Stomach (tissue), 9 donors: ENCODE measurements around the gene LYRM4. TPM values are rescaled to one million over a fixed set of nuclear protein-coding genes. Genes with fewer than 3 reads are reported as not detected.

ENCODE experiments used
- DNase-seq, 2 donors: peaks; one replicate each; pipeline versions ENCODE4 v3.0.0 to v3.0.0-alpha.2; 2013 to 2019
- H3K27ac ChIP-seq, 5 donors: fragments of 200-600 bp in 4 of 5; sonication (generic) in 4 of 5; one replicate each; pipeline ENCODE4 v1.5.1; 2013 to 2019; ENCODE audit warnings: mild to moderate bottlenecking in 1 of 5, moderate library complexity in 1 of 5
- H3K27me3 ChIP-seq, 3 donors: fragments of 200-600 bp; sonication (generic); one replicate each; pipeline ENCODE4 v1.5.1; 2017 to 2019; ENCODE audit warnings: mixed run types in 1 of 3
- H3K36me3 ChIP-seq, 4 donors: fragments of 200-600 bp; sonication (generic); 1 replicate in 3 of 4; 2 replicates in 1 of 4; pipeline ENCODE4 v1.5.1; 2016 to 2019
- H3K4me1 ChIP-seq, 4 donors: fragments of 200-600 bp; sonication (generic); one replicate each; pipeline ENCODE4 v1.5.1; 2016 to 2019
- H3K4me3 ChIP-seq, 4 donors: fragments of 200-600 bp; sonication (generic) in 3 of 4; one replicate each; pipeline ENCODE4 v1.5.1; 2016 to 2019; ENCODE audit warnings: mild to moderate bottlenecking in 1 of 4
- H3K9me3 ChIP-seq, 4 donors: fragments of 200-600 bp; sonication (generic); one replicate each; pipeline ENCODE4 v1.5.1; 2016 to 2019
- CTCF ChIP-seq, 7 experiments: fragments of 450-650 bp in 4 of 7; fragments of 200-600 bp in 3 of 7; sonication (generic) in 3 of 7; IDR thresholded peaks; one replicate each; pipeline ENCODE4 v1.5.1; 2016 to 2019; ENCODE audit warnings: antibody characterized with exemption in 7 of 7, control low read depth in 2 of 7, mild to moderate bottlenecking in 1 of 7
- EP300 ChIP-seq: sonication (generic); formaldehyde crosslinking; IDR thresholded peaks from one replicate; pipeline ENCODE4 v1.6.1; 2017; ENCODE audit warnings: antibody characterized with exemption
- POLR2A ChIP-seq, 4 donors: fragments of 450-650 bp; IDR thresholded peaks; one replicate each; pipeline ENCODE4 v1.6.1; 2016; ENCODE audit warnings: antibody characterized with exemption in 4 of 4, control low read depth in 2 of 4, mild to moderate bottlenecking in 1 of 4, moderate library complexity in 1 of 4
- POLR2AphosphoS5 ChIP-seq, 3 donors: sonication (generic); formaldehyde crosslinking; IDR thresholded peaks; one replicate each; pipeline ENCODE4 v1.6.1; 2016; ENCODE audit warnings: antibody characterized with exemption in 3 of 3
- WGBS, 5 donors: extraction: QIAGEN DNeasy Blood & Tissue Kit in 3 of 5; methylation state at CpG; one replicate each; pipeline versions ENCODE4 v1.1.5 to v1.1.7; 2013 to 2018; 5-methylcytosine and 5-hydroxymethylcytosine counted together
- intact Hi-C: fragments of 100-400 bp; cut with DNase I; formaldehyde crosslinking; loops from one replicate; pipeline ENCODE4 v1.15.1; 2023; ENCODE audit warnings: low total_unique reads
- polyA plus RNA-seq, 3 donors: library from polyadenylated mRNA; stranded (reverse); fragments of 200-250 nt; gene quantifications; one replicate each; pipeline ENCODE4 v1.2.3, GENCODE V29; 2013
- total RNA-seq, 5 donors: library from RNA; depleted of rRNA; stranded (reverse); fragments of >200 nt; gene quantifications; one replicate each; pipeline versions ENCODE4 v1.1.0 to v1.2.3, GENCODE V29; 2014 to 2016
- donor health status: healthy with polysubstance abuse.
- donor health status: Bipolar disorder and iron deficiency.
- donor health status: healthy.

LYRM4 gene
- total and polyA plus RNA-seq, 8 donors = 0.58 to 31.4 (median 18.5) TPM; not detected in 1

- intact Hi-C loops = no loop called here
- no peaks in the 10 kb centered on the region for H3K9me3 ChIP-seq
- no peaks in the 10 kb centered on the region for H3K36me3 ChIP-seq
- 90 to 96% (median 95%) methylated on average over 8 of the region's 8 CpGs for WGBS, 5 donors
- no peak overlapping the region for H3K4me3 ChIP-seq
- no peak overlapping the region for H3K27ac ChIP-seq
- H3K4me1 ChIP-seq = peaks cover 0 to 14% (median 7%) of the 10 kb centered on the region in 4 donors
- no peaks in the 10 kb centered on the region for H3K27me3 ChIP-seq
- DNase-seq = no peak
- TF ChIP-seq CTCF (IDR thresholded peaks at IDR 0.05) (no peak), POLR2AphosphoS5 (IDR thresholded peaks at IDR 0.05) (no peak), POLR2A (IDR thresholded peaks at IDR 0.05) (no peak)
Observed at GRCh38 chr6:5136851-5137250, 123.9 kb downstream of the LYRM4 start.

GRCh38 chr6:5135788-5136376 is 124.9 kb downstream of the LYRM4 start:
- Histone ChIP-seq H3K4me3 (no peak overlapping the region), H3K36me3 (no peaks in the 10 kb centered on the region), H3K4me1 (peaks cover 0 to 15% (median 7%) of the 10 kb centered on the region in 4 donors), H3K27ac (no peak overlapping the region), H3K9me3 (no peaks in the 10 kb centered on the region), H3K27me3 (no peaks in the 10 kb centered on the region)
- TF ChIP-seq POLR2A (IDR thresholded peaks at IDR 0.05) (no peak), POLR2AphosphoS5 (IDR thresholded peaks at IDR 0.05) (no peak), EP300 (no peak), CTCF (IDR thresholded peaks at IDR 0.05) (peak in 4 of 7 experiments; percentile 37 to 68 (median 56))
- intact Hi-C loops = no loop called here
- peak in 1 of 2 donors; percentile 52 for DNase-seq
- WGBS, 5 donors = 53 to 72% (median 69%) methylated on average over 9 of the region's 9 CpGs

- no peak for DNase-seq
- no peaks in the 10 kb centered on the region for H3K36me3 ChIP-seq
- no peaks in the 10 kb centered on the region for H3K27me3 ChIP-seq
- H3K9me3 ChIP-seq = no peaks in the 10 kb centered on the region
- TF ChIP-seq CTCF (IDR thresholded peaks at IDR 0.05) (no peak), POLR2A (IDR thresholded peaks at IDR 0.05) (no peak), EP300 (no peak), POLR2AphosphoS5 (IDR thresholded peaks at IDR 0.05) (no peak)
- H3K27ac ChIP-seq = no peak overlapping the region
- no peak overlapping the region for H3K4me3 ChIP-seq
- peaks cover 0 to 15% (median 7%) of the 10 kb centered on the region in 4 donors for H3K4me1 ChIP-seq
- 85 to 95% (median 93%) methylated on average over 2 of the region's 2 CpGs for whole genome bisulfite sequencing, 5 donors
- intact Hi-C loops = no loop called here
Observed at GRCh38 chr6:5133943-5134342, 126.8 kb downstream of the LYRM4 start.

- H3K4me3 ChIP-seq = peak overlapping the region in 2 of 4 donors; percentile 7 to 10
- no peaks in the 10 kb centered on the region for H3K9me3 ChIP-seq
- WGBS, 5 donors = 52 to 69% (median 60%) methylated on average over 7 of the region's 7 CpGs
- H3K27ac ChIP-seq = peak overlapping the region; percentile 5 to 71 (median 56)
- no peaks in the 10 kb centered on the region for H3K27me3 ChIP-seq
- TF ChIP-seq POLR2AphosphoS5 (IDR thresholded peaks at IDR 0.05) (peak; percentile 72 to 79 (median 75)), EP300 (no peak)
- H3K4me1 ChIP-seq = peaks cover 0 to 15% (median 7%) of the 10 kb centered on the region in 4 donors
- intact Hi-C loops = no loop called here
- H3K36me3 ChIP-seq = no peaks in the 10 kb centered on the region
- DNase-seq = peak; percentile 43 to 87
Observed at GRCh38 chr6:5132731-5133130, 128.0 kb downstream of the LYRM4 start.
